Measurements from ENCODE around the gene PIAS3. TPM values are rescaled to one million over a fixed set of nuclear protein-coding genes. Genes with fewer than 3 reads are reported as not detected.
"Not testable (repeated sequence)": the region's sequence is repeated elsewhere in the genome, so short reads cannot be mapped to it uniquely, and the experiment has no call there.

Gene PIAS3
- total RNA-seq, 4 donors from 2014 or later, result 10.2 to 88.6 (median 24.5) TPM

GRCh38 chr1:145826030-145826429 lies 32.9 kb downstream of the PIAS3 start:
- Histone ChIP-seq H3K9me3 (no peaks in the 10 kb centered on the region), H3K27ac (no peak overlapping the region), H3K27me3 (no peaks in the 10 kb centered on the region), H3K4me1 (no peaks in the 10 kb centered on the region), H3K36me3 (no peaks in the 10 kb centered on the region), H3K4me3 (no peak overlapping the region)
- no peak for DNase-seq
- intact Hi-C loops (cut with DNase I; ENCODE audit: low total_unique reads), result no loop called here
- TF ChIP-seq CTCF (IDR thresholded peaks at IDR 0.05), result no peak
- no peak for TF ChIP-seq POLR2A (IDR thresholded peaks at IDR 0.05)

DNA sequence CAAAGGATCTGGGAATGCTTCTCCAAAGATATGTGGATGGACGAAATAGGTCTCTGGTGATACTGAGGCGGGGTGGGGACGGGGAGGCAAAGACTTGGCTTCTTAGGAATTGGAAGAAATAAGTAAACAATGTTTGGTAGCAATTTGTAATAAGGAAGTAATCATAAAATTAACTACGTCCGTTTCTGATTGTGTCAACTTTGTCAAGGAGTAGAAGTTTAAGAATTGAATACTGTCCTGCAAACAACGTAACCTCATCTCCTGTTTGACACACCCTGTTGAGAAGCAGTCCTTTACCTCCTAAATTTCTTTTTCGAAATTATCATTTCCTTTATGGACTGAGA lies 34.4 kb downstream of the PIAS3 start:
- intact Hi-C loops (cut with DNase I; ENCODE audit: low total_unique reads), result no loop called here
- no peaks in the 10 kb centered on the region for H3K4me1 ChIP-seq
- H3K36me3 ChIP-seq, result no peaks in the 10 kb centered on the region
- no peaks in the 10 kb centered on the region for H3K27me3 ChIP-seq
- no peak for DNase-seq
- H3K4me3 ChIP-seq, result peak overlapping the region; percentile 74 to 82
- peak overlapping the region; percentile 86 to 96 for H3K27ac ChIP-seq
- no peak for TF ChIP-seq CTCF (IDR thresholded peaks at IDR 0.05)
- TF ChIP-seq POLR2A (IDR thresholded peaks at IDR 0.05), result no peak
- H3K9me3 ChIP-seq, result no peaks in the 10 kb centered on the region

- Histone ChIP-seq H3K4me1 (no peaks in the 10 kb centered on the region), H3K4me3 (peak within 1 kb of the TSS; percentile 74 to 82), H3K27ac (peak within 1 kb of the TSS; percentile 86 to 96), H3K27me3 (no peaks in the 10 kb centered on the region), H3K36me3 (no peaks in the 10 kb centered on the region), H3K9me3 (no peaks in the 10 kb centered on the region)
- intact Hi-C loops (cut with DNase I; ENCODE audit: low total_unique reads), result no loop called here
- TF ChIP-seq POLR2A (IDR thresholded peaks at IDR 0.05) (peak; percentile 83 to 88), CTCF (IDR thresholded peaks at IDR 0.05) (peak in 1 of 4 experiments; percentile 20)
- peak; percentile 88 to 90 for DNase-seq
These were observed 35.0 kb downstream of the PIAS3 start, which contains the start of the genes POLR3C and RNF115 for GRCh38 chr1:145823565-145824498. Gene POLR3C, plus strand, starts transcription at chr1:145824200. Its CDS starts 1,577 bp downstream, at chr1:145825777. Gene RNF115, minus strand, starts transcription at chr1:145824095. Its CDS starts 222 bp downstream, at chr1:145823873.

- peak overlapping the region in 1 of 2 donors; percentile 49 for H3K27ac ChIP-seq
- intact Hi-C loops (cut with DNase I; ENCODE audit: low total_unique reads); H3K4me3 ChIP-seq; H3K36me3 ChIP-seq; H3K27me3 ChIP-seq; DNase-seq; H3K9me3 ChIP-seq; H3K4me1 ChIP-seq: not testable (repeated sequence)
These were observed 36.0 kb downstream of the PIAS3 start for GRCh38 chr1:145822779-145823331.

- H3K4me1 ChIP-seq; intact Hi-C loops (cut with DNase I; ENCODE audit: low total_unique reads); DNase-seq; H3K27ac ChIP-seq; H3K4me3 ChIP-seq; H3K36me3 ChIP-seq; H3K27me3 ChIP-seq; H3K9me3 ChIP-seq: not testable (repeated sequence)
These were observed 40.8 kb downstream of the PIAS3 start for GRCh38 chr1:145818095-145818494.

GRCh38 chr1:145812977-145813810 lies 45.7 kb downstream of the PIAS3 start:
- not testable (repeated sequence) for H3K4me1 ChIP-seq, H3K27me3 ChIP-seq, H3K36me3 ChIP-seq

More at GRCh38 chr1:145812977-145813810, 45.7 kb downstream of the PIAS3 start:
- intact Hi-C loops (cut with DNase I; ENCODE audit: low total_unique reads); H3K9me3 ChIP-seq; DNase-seq; H3K4me3 ChIP-seq; H3K27ac ChIP-seq: not testable (repeated sequence)

Measured in uterus (tissue), 4 donors.